ENCODE measurements around the gene C18orf63. TPM values are rescaled to one million over a fixed set of nuclear protein-coding genes. Genes with fewer than 3 reads are reported as not detected.

Gene C18orf63
- total RNA-seq, 2 donors from 2014 or later = not detected

GRCh38 chr18:74392323-74392722 is 76.7 kb downstream of the C18orf63 start:
- intact Hi-C loops (cut with DNase I) = no loop called here
- ATAC-seq (no peak), DNase-seq (no peak)

GRCh38 chr18:74395006-74395405 is 79.4 kb downstream of the C18orf63 start:
- intact Hi-C loops (cut with DNase I) = no loop called here
- DNase-seq (no peak), ATAC-seq (no peak)

- intact Hi-C loops (cut with DNase I) = no loop called here
- DNase-seq = no peak
- ATAC-seq = peak; percentile 9 to 12
Measured at GRCh38 chr18:74395648-74396154, 80.1 kb downstream of the C18orf63 start.

GRCh38 chr18:74396171-74397169 is 80.8 kb downstream of the C18orf63 start:
- intact Hi-C loops (cut with DNase I) = no loop called here
- no peak for DNase-seq
- peak; percentile 45 to 49 for ATAC-seq

GRCh38 chr18:74397572-74397971 is 81.9 kb downstream of the C18orf63 start:
- ATAC-seq (no peak), DNase-seq (no peak)
- intact Hi-C loops (cut with DNase I) = no loop called here

GRCh38 chr18:74399091-74399887 is 83.7 kb downstream of the C18orf63 start:
- no peak for DNase-seq
- ATAC-seq = peak; percentile 52 to 61
- intact Hi-C loops (cut with DNase I) = no loop called here

- intact Hi-C loops (cut with DNase I) = no loop called here
- DNase-seq = no peak
- no peak for ATAC-seq
Measured at GRCh38 chr18:74400813-74401212, 85.2 kb downstream of the C18orf63 start.

- intact Hi-C loops (cut with DNase I) = no loop called here
- DNase-seq (no peak), ATAC-seq (peak in 1 of 2 donors; percentile 29)
Measured at GRCh38 chr18:74402806-74403433, 87.3 kb downstream of the C18orf63 start.

GRCh38 chr18:74407888-74408287 is 92.2 kb downstream of the C18orf63 start:
- DNase-seq (no peak), ATAC-seq (no peak)
- intact Hi-C loops (cut with DNase I) = no loop called here

Other genes with a start within 250 kb of the C18orf63 start
- gene FBXO15, start 168.0 kb upstream of the C18orf63 start, total RNA-seq = under 1 TPM in 1 of 2 donors, not detected in 1; 0.47 TPM
- 100 to 1,000 TPM in 1 of 2 donors, 10 to 100 TPM in 1; 95.3 to 114 TPM for gene TIMM21, start 167.3 kb upstream of the C18orf63 start, total RNA-seq
- gene CYB5A, start 23.9 kb upstream of the C18orf63 start, total RNA-seq = 100 to 1,000 TPM in 1 of 2 donors, 10 to 100 TPM in 1; 66.7 to 122 TPM
- 1 to 10 TPM; 1.3 to 1.5 TPM for gene DIPK1C, start 141.5 kb downstream of the C18orf63 start, total RNA-seq
- gene CNDP2, start 180.5 kb downstream of the C18orf63 start, total RNA-seq = 10 to 100 TPM; 71.1 to 79.4 TPM
- gene CNDP1, start 218.7 kb downstream of the C18orf63 start, total RNA-seq = not detected

All from left cardiac atrium (tissue), 4 donors.